ENCODE data around the gene ATP6V0C. TPM values are rescaled to one million over a fixed set of nuclear protein-coding genes. Genes with fewer than 3 reads are reported as not detected.

The ATP6V0C gene
- total and polyA plus RNA-seq, 4 donors = 17.6 to 132 (median 60.6) TPM

- 94% methylated on average over 14 of the region's 14 CpGs for WGBS
- no peak overlapping the region for H3K9ac ChIP-seq (ENCODE audit: low read depth in 1 of 2, low read length in 2 of 2)
- H3K4me3 ChIP-seq (ENCODE audit: low read depth in 1 of 3, low read length in 3 of 3) = no peak overlapping the region
- peaks cover 11 to 34% (median 21%) of the 10 kb centered on the region in 4 donors for H3K4me1 ChIP-seq (ENCODE audit: control insufficient read depth in 4 of 4, insufficient read depth in 4 of 4, low read length in 3 of 4)
- H3K36me3 ChIP-seq (ENCODE audit: control insufficient read depth in 4 of 4, insufficient read depth in 3 of 4, low read depth in 1 of 4, low read length in 3 of 4) = peaks cover 0 to 6% (median 0%) of the 10 kb centered on the region in 4 donors
- no peaks in the 10 kb centered on the region for H3K27me3 ChIP-seq (ENCODE audit: control insufficient read depth in 4 of 4, insufficient read depth in 4 of 4, low read length in 3 of 4)
- peak overlapping the region; percentile 98 for H3K27ac ChIP-seq (ENCODE audit: low read depth in 1 of 2, low read length in 2 of 2)
- DNase-seq (ENCODE audit: low spot score) = no peak
- no peaks in the 10 kb centered on the region for H3K9me3 ChIP-seq (ENCODE audit: control insufficient read depth in 4 of 4, low read length in 3 of 4)
- TF ChIP-seq RAD21 (IDR thresholded peaks at IDR 0.05) = no peak
These were observed 17.0 kb downstream of the ATP6V0C start for GRCh38 chr16:2530629-2531318.

GRCh38 chr16:2531371-2531695, 17.6 kb downstream of the ATP6V0C start, which contains the start of gene CEMP1:
CEMP1 (minus strand) TSS chr16:2531408; CDS start chr16:2531073, 335 bp downstream.
- no peaks in the 10 kb centered on the region for H3K9me3 ChIP-seq (ENCODE audit: control insufficient read depth in 4 of 4, low read length in 3 of 4)
- TF ChIP-seq TAF1 (conservative IDR thresholded peaks at IDR 0.05) = no peak
- no peak for TF ChIP-seq FOXA2 (IDR thresholded peaks at IDR 0.05)
- no peak for TF ChIP-seq FOXA1 (IDR thresholded peaks at IDR 0.05)
- no peak for TF ChIP-seq JUND (IDR thresholded peaks at IDR 0.05)
- TF ChIP-seq HNF4A (conservative IDR thresholded peaks at IDR 0.05) = no peak
- TF ChIP-seq NR2F2 (IDR thresholded peaks at IDR 0.05) = no peak
- TF ChIP-seq EGR1 (IDR thresholded peaks at IDR 0.05; ENCODE audit: low read depth in 2 of 2) = no peak
- no peak for TF ChIP-seq HNF4G (IDR thresholded peaks at IDR 0.05)
- TF ChIP-seq YY1 (IDR thresholded peaks at IDR 0.05) = no peak
- TF ChIP-seq CTCF (IDR thresholded peaks at IDR 0.05; ENCODE audit: low read depth, low read length, missing input control) = no peak
- no peak for TF ChIP-seq ZBTB33 (IDR thresholded peaks at IDR 0.05)
- TF ChIP-seq ATF3 (IDR thresholded peaks at IDR 0.05) = no peak
- no peak for TF ChIP-seq MAX (IDR thresholded peaks at IDR 0.05)
- H3K4me3 ChIP-seq (ENCODE audit: low read depth in 1 of 3, low read length in 3 of 3) = peak within 1 kb of the TSS; percentile 38 to 59 (median 52)
- H3K27ac ChIP-seq (ENCODE audit: low read depth in 1 of 2, low read length in 2 of 2) = peak within 1 kb of the TSS; percentile 98
- DNase-seq (ENCODE audit: low spot score) = no peak
- H3K36me3 ChIP-seq (ENCODE audit: control insufficient read depth in 4 of 4, insufficient read depth in 3 of 4, low read depth in 1 of 4, low read length in 3 of 4) = peaks cover 0 to 6% (median 0%) of the 10 kb centered on the region in 4 donors
- 30% methylated on average over 11 of the region's 11 CpGs for WGBS
- no peaks in the 10 kb centered on the region for H3K27me3 ChIP-seq (ENCODE audit: control insufficient read depth in 4 of 4, insufficient read depth in 4 of 4, low read length in 3 of 4)
- H3K9ac ChIP-seq (ENCODE audit: low read depth in 1 of 2, low read length in 2 of 2) = peak within 1 kb of the TSS; percentile 81 to 89
- peaks cover 11 to 33% (median 18%) of the 10 kb centered on the region in 4 donors for H3K4me1 ChIP-seq (ENCODE audit: control insufficient read depth in 4 of 4, insufficient read depth in 4 of 4, low read length in 3 of 4)

Measured in liver (tissue), 9 donors.